ENCODE results near the gene NFKBIZ. TPM values are rescaled to one million over a fixed set of nuclear protein-coding genes. Genes with fewer than 3 reads are reported as not detected.
A peak's percentile ranks its signal among the peaks of the same experiment; 100 is the strongest.

NFKBIZ gene
- total and polyA plus RNA-seq, 9 of the 15 experiments (the other 6 are each of a cell fraction or from before 2014, with no cell fraction given), result 1.2 to 13.7 (median 5.7) TPM

DNA sequence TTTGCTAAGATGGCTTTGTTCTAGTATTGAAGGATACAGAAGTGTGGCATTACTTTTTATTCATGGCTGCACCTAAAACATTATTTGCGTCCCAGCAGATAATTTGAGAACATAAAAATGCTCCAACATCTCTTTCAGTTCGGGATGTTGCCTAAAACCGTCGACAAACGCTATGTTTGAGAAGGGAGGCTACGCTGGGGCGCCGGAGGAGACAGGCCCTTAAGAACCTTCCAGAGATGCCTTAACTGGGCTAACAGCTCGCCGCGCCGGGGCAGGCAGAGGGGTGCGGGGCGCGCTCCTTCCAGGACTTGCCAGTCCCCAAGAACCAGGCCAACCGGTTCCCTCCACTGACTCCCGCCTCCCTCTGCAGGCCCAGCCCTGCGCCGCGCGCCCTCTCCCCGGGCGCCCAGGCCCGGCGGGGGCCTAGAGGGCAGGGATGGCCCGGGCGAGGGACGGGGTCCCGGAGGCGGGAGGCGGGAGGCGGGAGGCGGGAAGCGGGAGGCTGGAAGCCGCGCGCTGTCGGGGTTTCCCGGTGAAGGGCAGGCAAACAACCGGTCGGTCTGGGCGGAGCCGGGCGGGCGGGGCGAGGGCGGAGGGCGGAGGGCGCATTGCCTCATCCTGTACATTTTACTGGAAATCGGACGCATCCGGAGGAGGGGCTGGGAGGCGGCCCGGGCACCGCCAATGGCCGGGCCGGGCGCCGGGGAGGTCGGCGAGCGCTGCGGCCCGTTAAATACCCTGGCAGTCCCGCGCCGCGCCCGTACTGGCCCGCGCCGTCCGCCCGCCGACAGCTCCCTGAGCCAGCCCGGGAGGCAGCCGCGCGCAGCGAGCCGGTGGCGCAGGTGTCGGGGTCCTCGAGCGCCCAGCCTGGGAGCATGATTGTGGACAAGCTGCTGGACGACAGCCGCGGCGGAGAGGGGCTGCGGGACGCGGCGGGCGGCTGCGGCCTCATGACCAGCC, at the start of gene NFKBIZ (continued):
- TF ChIP-seq, protein P1, sequence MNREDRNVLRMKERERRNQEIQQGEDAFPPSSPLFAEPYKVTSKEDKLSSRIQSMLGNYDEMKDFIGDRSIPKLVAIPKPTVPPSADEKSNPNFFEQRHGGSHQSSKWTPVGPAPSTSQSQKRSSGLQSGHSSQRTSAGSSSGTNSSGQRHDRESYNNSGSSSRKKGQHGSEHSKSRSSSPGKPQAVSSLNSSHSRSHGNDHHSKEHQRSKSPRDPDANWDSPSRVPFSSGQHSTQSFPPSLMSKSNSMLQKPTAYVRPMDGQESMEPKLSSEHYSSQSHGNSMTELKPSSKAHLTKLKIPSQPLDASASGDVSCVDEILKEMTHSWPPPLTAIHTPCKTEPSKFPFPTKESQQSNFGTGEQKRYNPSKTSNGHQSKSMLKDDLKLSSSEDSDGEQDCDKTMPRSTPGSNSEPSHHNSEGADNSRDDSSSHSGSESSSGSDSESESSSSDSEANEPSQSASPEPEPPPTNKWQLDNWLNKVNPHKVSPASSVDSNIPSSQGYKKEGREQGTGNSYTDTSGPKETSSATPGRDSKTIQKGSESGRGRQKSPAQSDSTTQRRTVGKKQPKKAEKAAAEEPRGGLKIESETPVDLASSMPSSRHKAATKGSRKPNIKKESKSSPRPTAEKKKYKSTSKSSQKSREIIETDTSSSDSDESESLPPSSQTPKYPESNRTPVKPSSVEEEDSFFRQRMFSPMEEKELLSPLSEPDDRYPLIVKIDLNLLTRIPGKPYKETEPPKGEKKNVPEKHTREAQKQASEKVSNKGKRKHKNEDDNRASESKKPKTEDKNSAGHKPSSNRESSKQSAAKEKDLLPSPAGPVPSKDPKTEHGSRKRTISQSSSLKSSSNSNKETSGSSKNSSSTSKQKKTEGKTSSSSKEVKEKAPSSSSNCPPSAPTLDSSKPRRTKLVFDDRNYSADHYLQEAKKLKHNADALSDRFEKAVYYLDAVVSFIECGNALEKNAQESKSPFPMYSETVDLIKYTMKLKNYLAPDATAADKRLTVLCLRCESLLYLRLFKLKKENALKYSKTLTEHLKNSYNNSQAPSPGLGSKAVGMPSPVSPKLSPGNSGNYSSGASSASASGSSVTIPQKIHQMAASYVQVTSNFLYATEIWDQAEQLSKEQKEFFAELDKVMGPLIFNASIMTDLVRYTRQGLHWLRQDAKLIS (CRISPR knock-in tag; IDR thresholded peaks at IDR 0.05), result peak; percentile 82; the same call in 1 of the 2 replicates
- TF ChIP-seq NUFIP1 (IDR thresholded peaks at IDR 0.05; ENCODE audit: partially characterized antibody) (no peak), TAF1 (IDR thresholded peaks at IDR 0.05; ENCODE audit: control insufficient read depth, extremely low read depth, insufficient read depth, low read length, severe bottlenecking) (peak; percentile 81), VEZF1 (CRISPR knock-in tag; IDR thresholded peaks at IDR 0.05) (peak; percentile 78), HINFP (tag; conservative IDR thresholded peaks at IDR 0.05; ENCODE audit: low read depth) (no peak), RBM25 (IDR thresholded peaks at IDR 0.05; ENCODE audit: low read depth, low read length, severe bottlenecking) (no peak), TAL1 (IDR thresholded peaks at IDR 0.05) (no peak), JUND (IDR thresholded peaks at IDR 0.05; ENCODE audit: borderline replicate concordance, low read depth, low read length) (0 out of 2 replicates have a peak, but pooled peaks have one; percentile 33), JUND (tag; IDR thresholded peaks at IDR 0.05; ENCODE audit: borderline replicate concordance, low read depth, low read length) (no peak), YY1 (IDR thresholded peaks at IDR 0.05; ENCODE audit: borderline replicate concordance in 1 of 3, control insufficient read depth in 1 of 3, extremely low read depth in 1 of 3, insufficient read depth in 3 of 3, insufficient read length in 1 of 3, insufficient replicate concordance in 2 of 3, low read depth in 1 of 3, low read length in 2 of 3) (peak in 2 of 3 experiments; percentile 74 to 85), CXXC5 (CRISPR knock-in tag; IDR thresholded peaks at IDR 0.05) (peak; percentile 75), ZNF121 (CRISPR knock-in tag; conservative IDR thresholded peaks at IDR 0.05) (no peak), NR2C2 (CRISPR knock-in tag; IDR thresholded peaks at IDR 0.05) (no peak), NR2C2 (tag; IDR thresholded peaks at IDR 0.05) (peak; percentile 68), NEUROD1 (IDR thresholded peaks at IDR 0.05; ENCODE audit: borderline replicate concordance, low read depth, low read length, partially characterized antibody) (no peak)
- TF ChIP-seq, protein P2, sequence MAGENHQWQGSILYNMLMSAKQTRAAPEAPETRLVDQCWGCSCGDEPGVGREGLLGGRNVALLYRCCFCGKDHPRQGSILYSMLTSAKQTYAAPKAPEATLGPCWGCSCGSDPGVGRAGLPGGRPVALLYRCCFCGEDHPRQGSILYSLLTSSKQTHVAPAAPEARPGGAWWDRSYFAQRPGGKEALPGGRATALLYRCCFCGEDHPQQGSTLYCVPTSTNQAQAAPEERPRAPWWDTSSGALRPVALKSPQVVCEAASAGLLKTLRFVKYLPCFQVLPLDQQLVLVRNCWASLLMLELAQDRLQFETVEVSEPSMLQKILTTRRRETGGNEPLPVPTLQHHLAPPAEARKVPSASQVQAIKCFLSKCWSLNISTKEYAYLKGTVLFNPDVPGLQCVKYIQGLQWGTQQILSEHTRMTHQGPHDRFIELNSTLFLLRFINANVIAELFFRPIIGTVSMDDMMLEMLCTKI (IDR thresholded peaks at IDR 0.05; ENCODE audit: partially characterized antibody), result no peak
